ENCODE data around the gene PMVK. TPM values are rescaled to one million over a fixed set of nuclear protein-coding genes. Genes with fewer than 3 reads are reported as not detected.
A peak's percentile ranks its signal among the peaks of the same experiment; 100 is the strongest.

PMVK gene
- total and polyA plus RNA-seq, 2 of the 4 experiments (the other 2 are of a cell fraction) = 9.0 to 28.1 TPM

GRCh38 chr1:154962156-154962749, 25.7 kb upstream of the PMVK start (continued):
- TF ChIP-seq MXI1 (IDR thresholded peaks at IDR 0.05; ENCODE audit: borderline replicate concordance, low read depth, low read length) = no peak

GRCh38 chr1:154961207-154962155, 25.0 kb upstream of the PMVK start, which contains the start of gene PYGO2:
TSS of gene PYGO2 (minus strand) at chr1:154961782. CDS start at chr1:154961576, 206 bp downstream.
- H3K27ac ChIP-seq (ENCODE audit: insufficient read depth, low read length) = peak within 1 kb of the TSS; percentile 96
- H3K9me3 ChIP-seq (ENCODE audit: control insufficient read depth, insufficient read depth, low read length) = no peaks in the 10 kb centered on the region
- DNase-seq = peak; percentile 66
- H3K4me2 ChIP-seq (ENCODE audit: low read depth, low read length) = peak within 1 kb of the TSS; percentile 90
- no peak within 1 kb of the TSS; the same call in 2 of the 3 replicates for H2BK15ac ChIP-seq (ENCODE audit: low read depth, low read length)
- no peaks in the 10 kb centered on the region for H3K27me3 ChIP-seq (ENCODE audit: control insufficient read depth, insufficient read depth, low read length)
- WGBS, 2 experiments (ENCODE audit: extremely low coverage in 2 of 2, insufficient read length in 1 of 2) = 0% methylated on average over 57 of the region's 93 CpGs; no CpG with 5 or more reads in 1 of the 2 experiments
- peaks cover 18% of the 10 kb centered on the region for H4K20me1 ChIP-seq (ENCODE audit: insufficient read depth, low read length)
- H3K4me1 ChIP-seq (ENCODE audit: control insufficient read depth, insufficient read depth, low read length) = peaks cover 11% of the 10 kb centered on the region
- H3K56ac ChIP-seq (ENCODE audit: extremely low read depth, insufficient read depth, low read length) = peak within 1 kb of the TSS; percentile 75
- TF ChIP-seq RAD21 (IDR thresholded peaks at IDR 0.05; ENCODE audit: low read length) = peak; percentile 62
- peak; percentile 40 for TF ChIP-seq POLR2A (IDR thresholded peaks at IDR 0.05; ENCODE audit: low read depth, low read length)
- TF ChIP-seq FOS (IDR thresholded peaks at IDR 0.05; ENCODE audit: low read depth, low read length) = no peak
- no peak; the same call in 1 of the 2 replicates for TF ChIP-seq MXI1 (IDR thresholded peaks at IDR 0.05; ENCODE audit: borderline replicate concordance, low read depth, low read length)
- 0 out of 2 replicates have a peak, but pooled peaks have one; percentile 9 for TF ChIP-seq ELK1 (IDR thresholded peaks at IDR 0.05; ENCODE audit: borderline replicate concordance, low read depth, low read length)
- peak; percentile 45 for TF ChIP-seq SMC3 (IDR thresholded peaks at IDR 0.05; ENCODE audit: low read depth, low read length)
- no peak for TF ChIP-seq CEBPB (IDR thresholded peaks at IDR 0.05; ENCODE audit: low read depth, low read length)
- TF ChIP-seq CTCF (conservative IDR thresholded peaks at IDR 0.05; ENCODE audit: low read depth, low read length) = peak; percentile 69
- peak; percentile 71 for TF ChIP-seq BHLHE40 (IDR thresholded peaks at IDR 0.05; ENCODE audit: low read depth, low read length)
- peak; percentile 50; the same call in 1 of the 2 replicates for TF ChIP-seq MAZ (IDR thresholded peaks at IDR 0.05; ENCODE audit: borderline replicate concordance, low read depth, low read length)
- peak within 1 kb of the TSS; percentile 99 for H3K4ac ChIP-seq (ENCODE audit: low read depth, low read length)
- H3K9me1 ChIP-seq (ENCODE audit: insufficient read depth, low read length) = no peaks in the 10 kb centered on the region
- ATAC-seq (ENCODE audit: low read depth) = peak; percentile 86
- peak within 1 kb of the TSS; percentile 96 for H4K91ac ChIP-seq (ENCODE audit: insufficient read depth, low read depth, low read length)
- H3K14ac ChIP-seq (replicated peaks; ENCODE audit: low read depth, low read length) = peak within 1 kb of the TSS; percentile 100
- CTCF ChIA-PET = interaction anchor here (0.6 to 1.6 kb wide), 7 partner anchors 9 to 124 kb away, joined by 3 to 11 read pairs (median 3); partner anchors contain the start of gene SHC1
- H3K36me3 ChIP-seq (ENCODE audit: control insufficient read depth, insufficient read depth, low read length) = peaks cover 49% of the 10 kb centered on the region
- peak within 1 kb of the TSS; percentile 88 to 99 for H4K8ac ChIP-seq (ENCODE audit: low read depth in 2 of 2, low read length in 2 of 2)
- H3K9ac ChIP-seq (ENCODE audit: low read depth, low read length) = peak within 1 kb of the TSS; percentile 94
- peak within 1 kb of the TSS; percentile 98; the same call in 1 of the 2 replicates for H3K23ac ChIP-seq (ENCODE audit: low read depth, low read length)
- peak within 1 kb of the TSS; percentile 100 for H2AK9ac ChIP-seq (replicated peaks; ENCODE audit: low read depth, low read length, poor library complexity)
- peak within 1 kb of the TSS; percentile 89 for H4K5ac ChIP-seq (ENCODE audit: low read depth, low read length)
- H2BK120ac ChIP-seq (ENCODE audit: low read depth, low read length) = peak within 1 kb of the TSS; percentile 93
- intact Hi-C loops (cut with micrococcal nuclease) = loop anchor here (2.0 kb wide), 2 partner anchors 37 to 123 kb away; no protein-coding TSS in a partner anchor
- BruUV-seq (replicated peaks) = no TSS peak
- peak within 1 kb of the TSS; percentile 98 for H2AFZ ChIP-seq (replicated peaks; ENCODE audit: low read length, poor library complexity)
- in situ Hi-C loops (cut with MboI; ENCODE audit: low sequenced_read_pairs) = no loop called here
- peaks cover 25 to 67% of the 10 kb centered on the region in 2 experiments for H3K79me1 ChIP-seq (ENCODE audit: low read depth in 1 of 2, low read length in 2 of 2)
- H3K18ac ChIP-seq (ENCODE audit: low read depth, low read length) = peak within 1 kb of the TSS; percentile 95
- dilution Hi-C loops (cut with HindIII; ENCODE audit: low sequenced_read_pairs, unreplicated experiment) = no loop called here
- POLR2A ChIA-PET (ENCODE audit: unreplicated experiment) = interaction anchor here (1.2 to 2.5 kb wide), 2 partner anchors 9 to 12 kb away, joined by 10 to 17 read pairs; partner anchors contain the start of gene SHC1
- H2BK5ac ChIP-seq (ENCODE audit: low read depth, low read length, poor library complexity, severe bottlenecking) = peak within 1 kb of the TSS; percentile 98
- peak within 1 kb of the TSS; percentile 95 for H2AK5ac ChIP-seq (ENCODE audit: low read depth, low read length)
- H2BK20ac ChIP-seq (ENCODE audit: low read depth, low read length) = no peak within 1 kb of the TSS
- peak within 1 kb of the TSS; percentile 86 for H3K4me3 ChIP-seq (ENCODE audit: insufficient read depth, low read depth, low read length)

All from IMR-90 (cell line).